LNCAP (cell line): Measurements from ENCODE around the gene CD320.

Source experiments
- CTCF ChIP-seq: fragments of 450-650 bp; IDR thresholded peaks from 2 replicates; pipeline ENCODE4 v1.5.1; 2017; ENCODE audit warnings: mild to moderate bottlenecking

The CD320 gene

GRCh38 chr19:8262431-8262830, 45.7 kb downstream of the CD320 start:
- TF ChIP-seq CTCF, result no peak

- no peak for TF ChIP-seq CTCF
Measured at GRCh38 chr19:8261881-8262280, 46.3 kb downstream of the CD320 start.

DNA sequence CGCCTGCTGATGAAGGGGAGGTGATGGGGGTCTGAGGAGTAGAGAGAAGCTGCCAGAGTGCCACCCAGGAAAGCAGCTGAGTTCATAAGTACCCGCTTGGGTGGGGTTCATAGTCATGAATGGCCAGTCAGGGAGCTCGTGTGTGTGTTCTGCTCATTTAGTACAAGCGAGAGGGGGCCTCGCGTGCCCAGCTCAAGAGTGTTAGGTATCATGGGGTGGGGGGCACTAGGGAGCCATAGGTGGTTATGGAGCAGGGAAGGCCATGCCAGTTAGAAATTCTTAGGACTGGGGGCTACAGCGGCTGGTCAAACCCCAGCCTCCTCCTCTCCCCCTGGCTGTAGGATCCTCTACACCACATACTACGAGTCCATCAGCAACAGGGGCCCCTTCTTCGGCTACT, 46.8 kb downstream of the CD320 start:
- TF ChIP-seq CTCF, result no peak

- no peak for TF ChIP-seq CTCF
Measured at GRCh38 chr19:8259922-8260247, 48.3 kb downstream of the CD320 start.

GRCh38 chr19:8259142-8259921, 48.8 kb downstream of the CD320 start:
- TF ChIP-seq CTCF, result no peak

DNA sequence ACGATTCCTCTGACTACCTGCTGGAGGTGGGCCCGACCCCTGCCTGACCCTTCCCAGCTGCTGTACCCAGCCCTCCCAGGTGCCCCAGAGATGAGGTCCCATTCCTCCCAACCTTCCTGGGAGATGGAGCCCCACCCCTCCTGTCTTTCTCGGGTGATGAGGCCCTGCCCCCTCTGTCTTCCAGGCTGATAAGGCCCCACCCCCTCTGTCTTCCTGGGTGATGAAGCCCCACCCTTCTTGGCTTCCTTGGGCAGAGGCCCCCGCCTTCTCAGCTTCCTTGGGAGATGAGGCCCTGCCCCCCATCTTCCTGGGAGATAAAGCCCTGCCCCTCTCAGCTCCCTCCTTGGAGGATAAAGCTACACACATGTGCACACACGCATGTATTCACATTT, 51.1 kb downstream of the CD320 start:
- TF ChIP-seq CTCF, result no peak

DNA sequence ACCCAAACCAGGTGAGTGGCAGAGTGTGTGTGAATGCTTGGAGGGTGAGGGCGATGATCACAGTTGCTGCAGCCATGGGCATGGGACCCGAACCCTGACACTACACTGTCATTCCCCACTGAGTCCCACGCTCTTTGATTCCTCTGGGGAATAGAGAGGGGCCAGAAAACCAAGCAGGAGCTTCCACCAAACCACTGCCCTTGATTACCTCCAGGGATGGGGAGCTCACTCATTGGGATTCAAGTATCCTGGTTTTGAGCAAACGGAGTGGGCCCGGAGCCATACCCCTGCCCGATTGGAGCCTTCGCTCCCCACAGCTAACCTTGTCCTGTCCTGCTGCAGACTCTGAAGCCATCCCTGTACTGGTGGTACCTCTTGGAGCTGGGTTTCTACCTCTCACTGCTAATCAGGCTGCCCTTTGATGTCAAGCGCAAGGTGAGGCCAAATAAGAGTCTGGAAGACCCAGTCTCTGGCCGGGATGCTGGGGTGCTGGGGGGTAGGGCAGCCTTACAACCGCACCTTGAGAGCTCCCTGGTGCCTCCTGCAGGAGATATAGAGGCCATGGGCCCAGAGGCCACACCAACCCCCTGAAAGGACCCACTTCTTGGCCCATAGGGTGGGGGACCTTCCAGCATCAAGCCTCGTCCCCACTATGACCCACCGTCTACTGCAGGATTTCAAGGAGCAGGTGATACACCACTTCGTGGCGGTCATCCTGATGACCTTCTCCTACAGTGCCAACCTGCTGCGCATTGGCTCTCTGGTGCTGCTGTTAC, 51.7 kb downstream of the CD320 start:
- TF ChIP-seq CTCF, result no peak
